Glomerular endothelial cell (primary cell): ENCODE data around the gene LRMDA. TPM values are rescaled to one million over a fixed set of nuclear protein-coding genes. Genes with fewer than 3 reads are reported as not detected.

Experiments used
- DNase-seq: peaks from one replicate; pipeline ENCODE4 v3.0.0-alpha.2; 2011; ENCODE audit warnings: low read depth, low spot score; ENCODE audit errors: extremely low read depth
- total RNA-seq: library from RNA; depleted of rRNA; stranded (reverse); fragments of >200 nt; gene quantifications from 2 replicates; pipeline ENCODE4 v1.2.3, GENCODE V29; 2015

LRMDA gene
- total RNA-seq, 1 donor from 2014 or later, result 25.7 TPM

- no peak for DNase-seq
These were observed 452.0 kb downstream of the LRMDA start for GRCh38 chr10:75883081-75884072.

GRCh38 chr10:75884808-75885207 is 453.4 kb downstream of the LRMDA start:
- DNase-seq, result no peak

GRCh38 chr10:75887369-75887768 is 455.9 kb downstream of the LRMDA start:
- DNase-seq, result no peak

GRCh38 chr10:75887992-75888680 is 456.7 kb downstream of the LRMDA start:
- no peak for DNase-seq

- DNase-seq, result no peak
These were observed 457.6 kb downstream of the LRMDA start for GRCh38 chr10:75889051-75889450.

GRCh38 chr10:75894761-75895160 is 463.3 kb downstream of the LRMDA start:
- DNase-seq, result no peak

- DNase-seq, result no peak
These were observed 463.8 kb downstream of the LRMDA start for GRCh38 chr10:75895259-75895658.

GRCh38 chr10:75899816-75900390 is 468.5 kb downstream of the LRMDA start:
- no peak for DNase-seq

GRCh38 chr10:75902816-75903215 is 471.4 kb downstream of the LRMDA start:
- DNase-seq, result no peak

- DNase-seq, result no peak
These were observed 473.3 kb downstream of the LRMDA start for GRCh38 chr10:75904499-75905283.

- DNase-seq, result no peak
These were observed 474.1 kb downstream of the LRMDA start for GRCh38 chr10:75905490-75905889.

GRCh38 chr10:75910032-75910431 is 478.6 kb downstream of the LRMDA start:
- peak; percentile 20 for DNase-seq

- no peak for DNase-seq
These were observed 480.0 kb downstream of the LRMDA start for GRCh38 chr10:75911426-75911825.

GRCh38 chr10:75916906-75917305 is 485.5 kb downstream of the LRMDA start:
- DNase-seq, result no peak

GRCh38 chr10:75919913-75920312 is 488.5 kb downstream of the LRMDA start:
- DNase-seq, result no peak

- no peak for DNase-seq
These were observed 491.0 kb downstream of the LRMDA start for GRCh38 chr10:75922435-75922834.

GRCh38 chr10:75924309-75924902 is 493.0 kb downstream of the LRMDA start:
- no peak for DNase-seq

- DNase-seq, result no peak
These were observed 494.6 kb downstream of the LRMDA start for GRCh38 chr10:75925999-75926398.

GRCh38 chr10:75926763-75927162 is 495.3 kb downstream of the LRMDA start:
- no peak for DNase-seq

- no peak for DNase-seq
These were observed 496.8 kb downstream of the LRMDA start for GRCh38 chr10:75928231-75928630.
